Neural cell (in vitro differentiated cells): Measurements from ENCODE around the gene PLCB1. TPM values are rescaled to one million over a fixed set of nuclear protein-coding genes. Genes with fewer than 3 reads are reported as not detected.

Experiments
- H2AFZ ChIP-seq: fragments of 200-600, 300-800 bp; sonication (generic), shearing (Covaris generic); 2 replicates; pipeline ENCODE4 v1.6.0; 2014; ENCODE audit warnings: low read depth, mild to moderate bottlenecking, antibody characterized with exemption, low read length, moderate library complexity
- H3F3A ChIP-seq: fragments of 200-600 bp; shearing (Covaris generic); 2 replicates; pipeline ENCODE4 v1.6.1; 2016; ENCODE audit warnings: mild to moderate bottlenecking, moderate library complexity, mixed read lengths, antibody characterized with exemption, low read length; ENCODE audit not compliant: insufficient read depth, poor library complexity, severe bottlenecking
- H3K27ac ChIP-seq: fragments of 200-600, 300-800 bp; sonication (generic), shearing (Covaris generic); 2 replicates; pipeline ENCODE4 v1.5.1; 2014; ENCODE audit warnings: mild to moderate bottlenecking, low read length, moderate library complexity
- H3K27me3 ChIP-seq: fragments of 300-800, 200-600 bp; sonication (generic), shearing (Covaris generic); 2 replicates; pipeline ENCODE4 v1.6.0; 2014; ENCODE audit warnings: mild to moderate bottlenecking, low read depth, low read length, moderate library complexity; ENCODE audit not compliant: insufficient read depth
- H3K36me3 ChIP-seq: fragments of 300-800, 200-600 bp; sonication (generic), shearing (Covaris generic); 2 replicates; pipeline ENCODE4 v1.5.1; 2014; ENCODE audit warnings: mild to moderate bottlenecking, antibody characterized with exemption, low read length, moderate library complexity; ENCODE audit not compliant: insufficient read depth
- H3K4me2 ChIP-seq: fragments of 300-800, 200-600 bp; sonication (generic), shearing (Covaris generic); 2 replicates; pipeline ENCODE4 v1.6.0; 2014; ENCODE audit warnings: mild to moderate bottlenecking, low read length
- H3K4me3 ChIP-seq: fragments of 300-800, 200-600 bp; sonication (generic), shearing (Covaris generic); 2 replicates; pipeline ENCODE4 v1.5.1; 2014; ENCODE audit warnings: mild to moderate bottlenecking, low read length, moderate library complexity
- H3K79me2 ChIP-seq: fragments of 200-600 bp; shearing (Covaris generic); replicated peaks from 2 replicates; pipeline ENCODE4 v1.6.0; 2014; ENCODE audit warnings: mild to moderate bottlenecking, low read length, moderate library complexity; ENCODE audit not compliant: insufficient read depth
- H3K9ac ChIP-seq: fragments of 300-800, 200-600 bp; sonication (generic), shearing (Covaris generic); 2 replicates; pipeline ENCODE4 v1.6.1; 2016; ENCODE audit warnings: mild to moderate bottlenecking, low read length, mixed read lengths
- H3K9me2 ChIP-seq: fragments of 200-600 bp; shearing (Covaris generic); 2 replicates; pipeline ENCODE4 v1.6.1; 2016; ENCODE audit warnings: mild to moderate bottlenecking, low read length, mixed read lengths; ENCODE audit not compliant: insufficient read depth
- H3K9me3 ChIP-seq: fragments of 200-600, 300-800 bp; sonication (generic), shearing (Covaris generic); 2 replicates; pipeline ENCODE4 v1.6.1; 2016; ENCODE audit warnings: mild to moderate bottlenecking, mixed run types, low read length, moderate library complexity, mixed read lengths
- H4K20me1 ChIP-seq: fragments of 200-600 bp; shearing (Covaris generic); 2 replicates; pipeline ENCODE4 v1.6.1; 2016; ENCODE audit warnings: mild to moderate bottlenecking, mixed run types; ENCODE audit not compliant: insufficient read depth
- EP300 ChIP-seq: fragments of 450-650 bp; conservative IDR thresholded peaks from 2 replicates; pipeline ENCODE4 v1.6.1; 2014; ENCODE audit warnings: antibody characterized with exemption, mild to moderate bottlenecking, moderate library complexity; ENCODE audit not compliant: poor library complexity, severe bottlenecking
- EZH2 ChIP-seq: fragments of 200-600, 300-800 bp; shearing (Covaris generic), sonication (generic); IDR thresholded peaks from 2 replicates; pipeline ENCODE4 v1.6.1; 2014; ENCODE audit warnings: antibody characterized with exemption, low read length, borderline replicate concordance, mild to moderate bottlenecking; ENCODE audit not compliant: insufficient read depth, poor library complexity, severe bottlenecking
- MXI1 ChIP-seq: fragments of 450-650 bp; conservative IDR thresholded peaks from 2 replicates; pipeline ENCODE4 v1.6.1; 2014; ENCODE audit warnings: antibody characterized with exemption, mild to moderate bottlenecking; ENCODE audit not compliant: poor library complexity, severe bottlenecking
- POLR2AphosphoS5 ChIP-seq: IDR thresholded peaks from 2 replicates; pipeline ENCODE4 v1.6.1; 2012
- SMC3 ChIP-seq: fragments of 450-650 bp; conservative IDR thresholded peaks from 2 replicates; pipeline ENCODE4 v1.6.1; 2014; ENCODE audit warnings: antibody characterized with exemption, mild to moderate bottlenecking, moderate library complexity; ENCODE audit not compliant: poor library complexity
- TAF1 ChIP-seq: IDR thresholded peaks from 2 replicates; pipeline ENCODE4 v1.6.1; 2012; ENCODE audit warnings: low read depth
- polyA plus RNA-seq: library from polyadenylated mRNA; depleted of rRNA; stranded (reverse); fragments of >200 nt; gene quantifications from 2 replicates; pipeline ENCODE4 v1.2.3, GENCODE V29; 2014
- TF ChIP-seq, protein P1 (sequence below): fragments of 450-650 bp; IDR thresholded peaks from 2 replicates; pipeline ENCODE4 v1.5.1; 2014; ENCODE audit warnings: antibody characterized with exemption, mild to moderate bottlenecking, moderate library complexity; ENCODE audit not compliant: poor library complexity, severe bottlenecking
- TF ChIP-seq, protein P2 (sequence below): IDR thresholded peaks from 2 replicates; pipeline ENCODE4 v1.6.1; 2012; ENCODE audit warnings: borderline replicate concordance

The PLCB1 gene
- polyA plus RNA-seq, 1 donor from 2014 or later: 11.4 TPM

DNA sequence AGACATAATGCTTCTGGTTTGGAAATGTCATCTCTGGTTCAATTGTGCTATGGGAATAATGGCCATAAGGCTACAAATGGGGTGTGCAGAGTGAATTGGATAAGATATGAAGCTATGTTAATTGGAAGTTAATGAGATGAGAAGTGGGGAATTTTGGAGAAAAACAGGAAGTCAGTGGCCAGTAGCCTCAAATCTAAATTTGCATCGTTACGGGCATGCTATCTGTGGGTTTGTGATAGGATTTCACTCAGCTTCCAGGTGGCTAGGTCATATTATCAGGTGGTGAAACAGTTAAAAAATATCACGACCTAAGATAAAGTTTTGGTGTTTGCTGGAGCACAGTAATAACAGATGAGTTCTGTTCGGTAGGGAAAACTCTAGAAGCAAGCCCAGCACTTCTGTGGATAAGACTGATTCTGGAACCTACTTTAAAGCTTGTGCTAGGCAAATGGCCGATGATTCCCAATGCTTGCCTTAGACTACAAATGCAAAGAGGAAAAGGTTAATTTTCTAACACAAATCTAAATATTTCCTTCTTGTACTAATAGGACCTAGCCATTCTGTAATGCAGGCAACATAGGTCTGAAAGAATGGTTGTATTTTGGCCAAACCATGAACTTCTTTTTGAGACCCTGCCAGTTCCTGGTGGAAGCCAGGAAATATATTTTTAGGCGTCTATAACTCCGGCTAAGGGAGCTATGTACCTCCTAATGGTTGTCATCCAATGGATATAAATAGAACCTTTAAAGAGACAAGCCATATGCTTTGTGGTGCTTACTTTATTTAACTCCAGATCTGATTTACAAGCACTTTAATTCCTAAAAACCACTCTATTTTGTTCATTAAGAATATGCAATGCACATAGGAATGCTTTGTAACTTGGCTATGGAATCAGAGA lies 111.0 kb downstream of the PLCB1 start:
- H3K27ac ChIP-seq: no peak overlapping the region
- no peaks in the 10 kb centered on the region for H3K27me3 ChIP-seq
- no peaks in the 10 kb centered on the region for H3K9me3 ChIP-seq
- no peak overlapping the region for H3K4me2 ChIP-seq
- TF ChIP-seq EP300: no peak
- TF ChIP-seq EZH2: no peak
- no peak for TF ChIP-seq MXI1
- TF ChIP-seq, protein P1, sequence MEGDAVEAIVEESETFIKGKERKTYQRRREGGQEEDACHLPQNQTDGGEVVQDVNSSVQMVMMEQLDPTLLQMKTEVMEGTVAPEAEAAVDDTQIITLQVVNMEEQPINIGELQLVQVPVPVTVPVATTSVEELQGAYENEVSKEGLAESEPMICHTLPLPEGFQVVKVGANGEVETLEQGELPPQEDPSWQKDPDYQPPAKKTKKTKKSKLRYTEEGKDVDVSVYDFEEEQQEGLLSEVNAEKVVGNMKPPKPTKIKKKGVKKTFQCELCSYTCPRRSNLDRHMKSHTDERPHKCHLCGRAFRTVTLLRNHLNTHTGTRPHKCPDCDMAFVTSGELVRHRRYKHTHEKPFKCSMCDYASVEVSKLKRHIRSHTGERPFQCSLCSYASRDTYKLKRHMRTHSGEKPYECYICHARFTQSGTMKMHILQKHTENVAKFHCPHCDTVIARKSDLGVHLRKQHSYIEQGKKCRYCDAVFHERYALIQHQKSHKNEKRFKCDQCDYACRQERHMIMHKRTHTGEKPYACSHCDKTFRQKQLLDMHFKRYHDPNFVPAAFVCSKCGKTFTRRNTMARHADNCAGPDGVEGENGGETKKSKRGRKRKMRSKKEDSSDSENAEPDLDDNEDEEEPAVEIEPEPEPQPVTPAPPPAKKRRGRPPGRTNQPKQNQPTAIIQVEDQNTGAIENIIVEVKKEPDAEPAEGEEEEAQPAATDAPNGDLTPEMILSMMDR: no peak
- no peak overlapping the region for H3K9ac ChIP-seq
- H3K4me3 ChIP-seq: no peak overlapping the region
- no peaks in the 10 kb centered on the region for H4K20me1 ChIP-seq
- no peaks in the 10 kb centered on the region for H3K9me2 ChIP-seq
- H3K36me3 ChIP-seq: no peaks in the 10 kb centered on the region
- H2AFZ ChIP-seq: no peak overlapping the region
- no peaks in the 10 kb centered on the region for H3K79me2 ChIP-seq
- H3F3A ChIP-seq: no peaks in the 10 kb centered on the region

DNA sequence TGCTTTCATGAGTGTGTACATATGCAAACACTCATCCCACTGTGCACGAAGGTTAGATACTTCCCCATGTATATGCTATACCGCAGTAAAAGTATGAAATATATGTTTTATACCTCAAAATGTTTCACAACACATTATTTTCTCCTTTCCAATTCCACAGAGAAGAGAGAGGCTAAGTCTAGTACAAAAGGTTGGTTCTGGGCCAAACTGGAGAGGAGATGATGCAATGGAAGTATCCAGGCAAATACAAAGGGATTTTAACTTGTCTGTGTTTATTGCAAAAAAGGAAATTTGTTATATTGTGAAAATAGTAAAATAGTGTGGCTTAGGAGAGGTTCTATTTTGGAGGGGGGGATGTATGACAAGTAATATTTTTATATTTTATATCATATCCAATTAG lies 112.6 kb downstream of the PLCB1 start:
- no peak overlapping the region for H3K4me3 ChIP-seq
- no peak overlapping the region for H3K9ac ChIP-seq
- no peaks in the 10 kb centered on the region for H3K9me2 ChIP-seq
- no peaks in the 10 kb centered on the region for H3K36me3 ChIP-seq
- H4K20me1 ChIP-seq: no peaks in the 10 kb centered on the region
- TF ChIP-seq SMC3: no peak
- no peak for TF ChIP-seq POLR2AphosphoS5
- H3K27ac ChIP-seq: no peak overlapping the region
- no peak overlapping the region for H2AFZ ChIP-seq
- no peaks in the 10 kb centered on the region for H3K79me2 ChIP-seq
- H3F3A ChIP-seq: no peaks in the 10 kb centered on the region
- H3K9me3 ChIP-seq: no peaks in the 10 kb centered on the region
- H3K27me3 ChIP-seq: no peaks in the 10 kb centered on the region
- H3K4me2 ChIP-seq: no peak overlapping the region

DNA sequence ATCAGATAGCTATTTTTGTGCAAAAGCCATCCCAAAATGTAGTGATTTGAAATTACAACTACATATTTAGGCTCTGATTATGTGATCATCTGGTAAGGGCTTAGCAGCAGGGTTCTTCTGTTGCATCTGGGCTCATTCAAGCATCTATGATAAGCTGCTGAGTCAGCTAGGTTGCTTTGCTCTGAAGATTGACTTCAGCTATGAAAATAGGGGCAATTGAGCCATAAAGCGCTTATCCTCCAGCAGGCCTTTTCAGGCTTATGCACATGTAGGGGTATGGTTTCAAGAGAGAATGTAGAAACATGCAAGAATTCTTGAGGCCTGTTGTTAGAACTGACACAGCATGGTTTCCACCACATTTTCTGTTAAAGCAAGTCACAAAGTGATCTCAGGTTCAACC lies 114.1 kb downstream of the PLCB1 start:
- Histone ChIP-seq H3K27me3 (no peaks in the 10 kb centered on the region), H3K9me2 (no peaks in the 10 kb centered on the region), H4K20me1 (no peaks in the 10 kb centered on the region), H3F3A (no peaks in the 10 kb centered on the region), H3K79me2 (no peaks in the 10 kb centered on the region), H3K4me2 (no peak overlapping the region), H3K4me3 (no peak overlapping the region), H2AFZ (no peak overlapping the region), H3K9me3 (no peaks in the 10 kb centered on the region), H3K9ac (no peak overlapping the region), H3K27ac (peak overlapping the region; percentile 40), H3K36me3 (no peaks in the 10 kb centered on the region)
- TF ChIP-seq SMC3: no peak
- TF ChIP-seq, protein P2, sequence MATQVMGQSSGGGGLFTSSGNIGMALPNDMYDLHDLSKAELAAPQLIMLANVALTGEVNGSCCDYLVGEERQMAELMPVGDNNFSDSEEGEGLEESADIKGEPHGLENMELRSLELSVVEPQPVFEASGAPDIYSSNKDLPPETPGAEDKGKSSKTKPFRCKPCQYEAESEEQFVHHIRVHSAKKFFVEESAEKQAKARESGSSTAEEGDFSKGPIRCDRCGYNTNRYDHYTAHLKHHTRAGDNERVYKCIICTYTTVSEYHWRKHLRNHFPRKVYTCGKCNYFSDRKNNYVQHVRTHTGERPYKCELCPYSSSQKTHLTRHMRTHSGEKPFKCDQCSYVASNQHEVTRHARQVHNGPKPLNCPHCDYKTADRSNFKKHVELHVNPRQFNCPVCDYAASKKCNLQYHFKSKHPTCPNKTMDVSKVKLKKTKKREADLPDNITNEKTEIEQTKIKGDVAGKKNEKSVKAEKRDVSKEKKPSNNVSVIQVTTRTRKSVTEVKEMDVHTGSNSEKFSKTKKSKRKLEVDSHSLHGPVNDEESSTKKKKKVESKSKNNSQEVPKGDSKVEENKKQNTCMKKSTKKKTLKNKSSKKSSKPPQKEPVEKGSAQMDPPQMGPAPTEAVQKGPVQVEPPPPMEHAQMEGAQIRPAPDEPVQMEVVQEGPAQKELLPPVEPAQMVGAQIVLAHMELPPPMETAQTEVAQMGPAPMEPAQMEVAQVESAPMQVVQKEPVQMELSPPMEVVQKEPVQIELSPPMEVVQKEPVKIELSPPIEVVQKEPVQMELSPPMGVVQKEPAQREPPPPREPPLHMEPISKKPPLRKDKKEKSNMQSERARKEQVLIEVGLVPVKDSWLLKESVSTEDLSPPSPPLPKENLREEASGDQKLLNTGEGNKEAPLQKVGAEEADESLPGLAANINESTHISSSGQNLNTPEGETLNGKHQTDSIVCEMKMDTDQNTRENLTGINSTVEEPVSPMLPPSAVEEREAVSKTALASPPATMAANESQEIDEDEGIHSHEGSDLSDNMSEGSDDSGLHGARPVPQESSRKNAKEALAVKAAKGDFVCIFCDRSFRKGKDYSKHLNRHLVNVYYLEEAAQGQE: no peak
- no peak for TF ChIP-seq EP300
- no peak for TF ChIP-seq EZH2
- TF ChIP-seq POLR2AphosphoS5: peak; percentile 75
- no peak for TF ChIP-seq TAF1
- TF ChIP-seq, protein P1: no peak
